Thyroid gland (tissue), 4 donors: ENCODE measurements around the gene FAM83B.

Source experiments
- POLR2A ChIP-seq, 2 donors: fragments of 450-650 bp; IDR thresholded peaks; one replicate each; pipeline ENCODE4 v1.6.1; 2017; ENCODE audit warnings: antibody characterized with exemption in 2 of 2, mild to moderate bottlenecking in 2 of 2, moderate library complexity in 1 of 2
- TF ChIP-seq, protein P1 (sequence below), 6 experiments: fragments of 200-600 bp in 3 of 6; fragments of 450-650 bp in 3 of 6; sonication (generic) in 3 of 6; IDR thresholded peaks; one replicate each; pipeline ENCODE4 v1.5.1; 2016 to 2019; ENCODE audit warnings: antibody characterized with exemption in 6 of 6, mild to moderate bottlenecking in 2 of 6, inconsistent platforms in 1 of 6, moderate library complexity in 1 of 6

DNA sequence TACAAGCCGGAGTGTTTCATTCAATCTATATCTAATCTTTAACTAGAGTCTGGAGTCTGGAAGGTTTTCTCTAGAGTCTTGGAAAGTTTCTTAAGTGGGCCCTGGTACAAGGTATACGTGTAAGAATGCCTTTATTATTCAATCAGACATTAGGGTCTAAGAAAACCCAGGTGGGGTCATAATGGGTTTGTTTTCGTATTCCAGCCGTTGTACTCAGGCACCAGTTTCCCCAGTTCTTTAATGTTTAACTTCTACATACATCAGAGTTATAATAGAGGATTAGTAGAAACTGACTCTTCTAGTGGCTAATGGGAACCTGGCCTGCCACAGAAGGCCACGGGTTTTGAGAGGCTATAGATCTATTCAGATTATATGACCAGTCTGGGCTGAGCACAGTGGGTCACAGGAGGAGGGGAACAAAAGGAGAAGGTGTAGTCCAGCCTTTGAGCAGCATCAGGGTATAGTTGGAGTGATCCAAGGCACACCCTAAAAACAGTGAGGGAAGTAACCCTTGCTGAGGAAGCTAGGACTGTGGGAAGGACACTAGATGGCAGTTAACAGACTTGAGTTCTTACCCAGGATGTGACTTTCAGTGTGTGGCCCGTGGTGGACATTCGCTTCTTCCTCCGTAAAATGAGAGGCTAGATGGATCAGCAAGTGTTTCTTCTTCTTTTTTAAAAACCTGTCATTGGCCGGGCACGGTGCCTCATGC, 15.5 kb downstream of the FAM83B start:
- TF ChIP-seq, protein P1, sequence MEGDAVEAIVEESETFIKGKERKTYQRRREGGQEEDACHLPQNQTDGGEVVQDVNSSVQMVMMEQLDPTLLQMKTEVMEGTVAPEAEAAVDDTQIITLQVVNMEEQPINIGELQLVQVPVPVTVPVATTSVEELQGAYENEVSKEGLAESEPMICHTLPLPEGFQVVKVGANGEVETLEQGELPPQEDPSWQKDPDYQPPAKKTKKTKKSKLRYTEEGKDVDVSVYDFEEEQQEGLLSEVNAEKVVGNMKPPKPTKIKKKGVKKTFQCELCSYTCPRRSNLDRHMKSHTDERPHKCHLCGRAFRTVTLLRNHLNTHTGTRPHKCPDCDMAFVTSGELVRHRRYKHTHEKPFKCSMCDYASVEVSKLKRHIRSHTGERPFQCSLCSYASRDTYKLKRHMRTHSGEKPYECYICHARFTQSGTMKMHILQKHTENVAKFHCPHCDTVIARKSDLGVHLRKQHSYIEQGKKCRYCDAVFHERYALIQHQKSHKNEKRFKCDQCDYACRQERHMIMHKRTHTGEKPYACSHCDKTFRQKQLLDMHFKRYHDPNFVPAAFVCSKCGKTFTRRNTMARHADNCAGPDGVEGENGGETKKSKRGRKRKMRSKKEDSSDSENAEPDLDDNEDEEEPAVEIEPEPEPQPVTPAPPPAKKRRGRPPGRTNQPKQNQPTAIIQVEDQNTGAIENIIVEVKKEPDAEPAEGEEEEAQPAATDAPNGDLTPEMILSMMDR (IDR thresholded peaks at IDR 0.05) = no peak
- TF ChIP-seq POLR2A (IDR thresholded peaks at IDR 0.05) = no peak
